Pancreas (tissue), 10 donors: ENCODE data around the gene OR5K4. TPM values are rescaled to one million over a fixed set of nuclear protein-coding genes. Genes with fewer than 3 reads are reported as not detected.

Source experiments
- ATAC-seq, 4 donors: fragments of 200-7000 bp; cut with Tn5 transposase; one replicate each; pipeline versions ENCODE4 v1.8.0 to v1.9.1; 2020; ENCODE audit warnings: mild to moderate bottlenecking in 4 of 4, moderate library complexity in 4 of 4
- DNase-seq, 6 donors: peaks; one replicate each; pipeline ENCODE4 v3.0.0-alpha.2; 2020
- FAIRE-seq: peaks from 2 replicates; lab custom pipeline; 2012; peaks lifted over from hg19 to GRCh38; lab: Jason Lieb, UNC
- H3K27ac ChIP-seq, 4 donors: fragments of 200-600 bp; sonication (generic); 1 replicate in 3 of 4; 2 replicates in 1 of 4; pipeline versions ENCODE4 v1.5.0 to v1.8.0; 2020
- H3K27me3 ChIP-seq, 4 donors: fragments of 200-600 bp; one replicate each; pipeline ENCODE4 v1.8.0; 2021
- H3K36me3 ChIP-seq, 3 donors: fragments of 200-600 bp; sonication (generic) in 1 of 3; one replicate each; pipeline versions ENCODE4 v1.5.0 to v1.8.0; 2020 to 2021
- H3K4me1 ChIP-seq, 3 donors: fragments of 200-600 bp; one replicate each; pipeline ENCODE4 v1.8.0; 2021
- H3K4me3 ChIP-seq, 4 donors: fragments of 200-600 bp; sonication (generic) in 2 of 4; one replicate each; pipeline versions ENCODE4 v1.5.0 to v1.8.0; 2020 to 2021
- H3K9me3 ChIP-seq, 4 donors: fragments of 200-600 bp; one replicate each; pipeline ENCODE4 v1.8.0; 2021
- CTCF ChIP-seq, 4 donors: fragments of 200-600 bp; sonication (generic) in 3 of 4; IDR thresholded peaks; one replicate each; pipeline versions ENCODE4 v1.5.0 to v1.8.0; 2021; ENCODE audit warnings: antibody characterized with exemption in 4 of 4
- WGBS, 2 donors: extraction: QIAGEN DNeasy Blood & Tissue Kit; methylation state at CpG; one replicate each; pipeline ENCODE4 v1.1.7; 2013; 5-methylcytosine and 5-hydroxymethylcytosine counted together
- intact Hi-C, 3 donors: fragments of 100-400 bp; cut with DNase I; formaldehyde crosslinking; loops; one replicate each; pipeline versions ENCODE4 v1.11.1 to v1.14.2; 2022
- polyA plus RNA-seq, 2 donors: library from polyadenylated mRNA; stranded (reverse); fragments of 200-250 nt; gene quantifications; one replicate each; pipeline ENCODE4 v1.2.3, GENCODE V29; 2013
- total RNA-seq, 6 donors: library from RNA; stranded (reverse); fragmentation: NEBNext Ultra II Directional in 4 of 6; extraction: Animal tissue kit (Norgen Biotek cat#: 25700) in 4 of 6; gene quantifications; one replicate each; pipeline versions ENCODE4 v1.2.1 to v1.2.4, GENCODE V29; 2021 to 2023
- donor health status: healthy with polysubstance abuse.
- donor health status: DM: no; HTN: no; CAD: no; lungs with moderate emphysema.
- donor health status: DM: no; HTN: no; CAD: no.
- donor health status: control.
- donor health status: control.
- donor health status: Bipolar disorder and iron deficiency.
- donor health status: DM: yes; HTN: yes; CAD: no.
- donor health status: DM: no; HTN: no; CAD: no.
- donor health status: DM: no; HTN: no; CAD: no.
- donor health status: DM: yes; HTN: yes; CAD: no.

OR5K4 gene
- total and polyA plus RNA-seq, 8 donors: not detected

DNA sequence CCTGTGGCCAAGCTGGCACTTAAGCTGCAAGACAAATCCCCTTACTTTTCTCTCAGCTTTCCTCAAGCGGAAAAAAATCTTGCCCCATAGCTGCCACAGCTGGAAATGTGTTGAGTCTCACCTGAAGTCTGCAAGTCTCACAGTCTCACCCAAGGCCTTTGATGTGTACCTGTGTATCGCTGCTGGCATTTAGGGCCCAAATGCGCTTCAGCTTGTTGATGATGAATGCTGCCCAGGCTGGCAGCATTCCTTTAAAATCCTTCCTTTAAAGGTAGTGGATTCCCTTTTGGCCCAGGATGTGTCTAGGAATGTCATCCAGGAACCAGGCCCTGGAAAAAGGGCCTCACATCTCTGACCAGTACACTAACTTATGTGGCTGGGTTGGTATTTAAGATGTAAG is 7.0 kb downstream of the OR5K4 start:
- FAIRE-seq (no peak), ATAC-seq (no peak), DNase-seq (no peak)
- Histone ChIP-seq H3K4me1 (no peaks in the 10 kb centered on the region), H3K9me3 (peaks cover 0 to 3% (median 0%) of the 10 kb centered on the region in 4 donors), H3K4me3 (no peak overlapping the region), H3K27me3 (no peaks in the 10 kb centered on the region), H3K36me3 (no peaks in the 10 kb centered on the region), H3K27ac (no peak overlapping the region)
- TF ChIP-seq CTCF (IDR thresholded peaks at IDR 0.05): no peak
- WGBS, 2 donors: 88 to 92% methylated on average over 3 of the region's 3 CpGs
- intact Hi-C loops: no loop called here

GRCh38 chr3:98361289-98361688 is 7.6 kb downstream of the OR5K4 start:
- Histone ChIP-seq H3K9me3 (peaks cover 0 to 3% (median 0%) of the 10 kb centered on the region in 4 donors), H3K27ac (no peak overlapping the region), H3K4me1 (no peaks in the 10 kb centered on the region), H3K4me3 (no peak overlapping the region), H3K27me3 (no peaks in the 10 kb centered on the region), H3K36me3 (no peaks in the 10 kb centered on the region)
- 28 to 44% methylated on average over 2 of the region's 2 CpGs for WGBS, 2 donors
- TF ChIP-seq CTCF (IDR thresholded peaks at IDR 0.05): no peak
- FAIRE-seq: no peak
- intact Hi-C loops: no loop called here
- no peak for ATAC-seq
- no peak for DNase-seq

DNA sequence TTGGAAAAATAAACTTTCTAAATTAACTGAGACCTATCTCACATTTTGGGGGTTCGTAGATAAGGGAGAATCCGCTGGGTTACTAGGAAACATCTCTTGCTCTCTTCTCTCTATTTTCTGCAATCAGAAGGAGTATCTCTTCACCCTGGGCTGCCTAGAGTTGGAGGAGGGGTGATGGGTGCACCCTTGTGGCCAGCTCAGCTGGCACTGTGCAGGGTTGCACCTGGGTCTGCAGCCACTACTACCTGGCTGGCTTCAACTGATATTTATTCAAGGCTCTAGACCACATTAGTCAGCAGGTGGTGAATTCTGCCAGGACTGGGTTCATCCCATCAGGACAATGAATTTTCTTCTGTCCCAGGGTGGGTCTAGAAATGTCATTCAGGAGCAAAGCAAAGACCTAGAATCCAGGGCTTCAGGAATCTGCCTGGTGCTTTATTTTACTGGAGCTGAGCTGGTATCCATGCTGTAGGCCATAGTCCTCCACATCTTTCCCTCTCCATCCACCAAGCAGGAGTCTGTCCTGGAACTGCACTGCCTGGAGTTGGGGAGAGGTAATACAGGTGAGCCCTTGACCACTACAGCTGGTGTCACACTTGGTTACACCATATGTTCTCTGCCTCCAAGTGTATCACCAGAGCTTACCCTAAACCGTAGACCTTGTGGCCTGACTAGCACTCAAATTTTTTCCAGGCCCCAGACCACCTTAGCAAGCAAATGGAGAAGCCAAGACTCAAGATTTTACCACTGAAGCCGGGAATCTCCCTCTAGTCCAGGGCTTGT is 14.0 kb downstream of the OR5K4 start:
- intact Hi-C loops: no loop called here
- Histone ChIP-seq H3K4me1 (no peaks in the 10 kb centered on the region), H3K36me3 (no peaks in the 10 kb centered on the region), H3K27me3 (no peaks in the 10 kb centered on the region), H3K27ac (no peak overlapping the region), H3K9me3 (no peaks in the 10 kb centered on the region), H3K4me3 (no peak overlapping the region)
- no peak for TF ChIP-seq CTCF (IDR thresholded peaks at IDR 0.05)
- DNase-seq (no peak), FAIRE-seq (no peak), ATAC-seq (no peak)
- 57 to 73% methylated on average over 4 of the region's 4 CpGs for WGBS, 2 donors

- Histone ChIP-seq H3K4me3 (no peak overlapping the region), H3K36me3 (no peaks in the 10 kb centered on the region), H3K9me3 (no peaks in the 10 kb centered on the region), H3K4me1 (no peaks in the 10 kb centered on the region), H3K27ac (no peak overlapping the region), H3K27me3 (no peaks in the 10 kb centered on the region)
- DNase-seq (no peak), ATAC-seq (no peak), FAIRE-seq (no peak)
- TF ChIP-seq CTCF (IDR thresholded peaks at IDR 0.05): no peak
- intact Hi-C loops: no loop called here
These were observed 17.5 kb downstream of the OR5K4 start for GRCh38 chr3:98371186-98371585.

DNA sequence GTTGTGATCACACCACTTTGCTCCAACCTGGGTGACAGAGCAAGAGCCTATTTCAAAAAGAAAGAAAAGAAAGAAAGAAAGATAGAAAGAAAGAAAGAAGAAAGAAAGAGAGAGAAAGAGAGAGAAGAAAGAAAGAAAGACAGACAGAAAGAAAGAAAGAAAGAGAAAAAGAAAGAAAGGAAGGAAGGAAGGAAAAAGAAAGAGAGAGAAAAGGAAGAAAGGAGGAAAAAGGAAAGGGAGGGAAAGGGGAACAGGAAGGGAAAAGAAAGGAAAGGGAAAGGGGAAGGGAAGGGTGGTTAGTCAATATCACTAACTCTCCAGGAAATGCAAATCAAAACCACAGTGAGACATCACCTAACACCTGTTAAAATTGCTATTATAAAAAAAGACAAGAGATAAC is 18.2 kb downstream of the OR5K4 start:
- ATAC-seq: no peak

More for the DNA sequence above, 18.2 kb downstream of the OR5K4 start:
- H3K4me3 ChIP-seq: no peak overlapping the region
- H3K9me3 ChIP-seq: no peaks in the 10 kb centered on the region
- H3K27me3 ChIP-seq: no peaks in the 10 kb centered on the region
- no peaks in the 10 kb centered on the region for H3K4me1 ChIP-seq
- TF ChIP-seq CTCF (IDR thresholded peaks at IDR 0.05): no peak
- H3K36me3 ChIP-seq: no peaks in the 10 kb centered on the region
- intact Hi-C loops: no loop called here
- DNase-seq (no peak), FAIRE-seq (no peak)
- no peak overlapping the region for H3K27ac ChIP-seq
